H1 (cell line): ENCODE results near the gene VEGFD. TPM values are rescaled to one million over a fixed set of nuclear protein-coding genes. Genes with fewer than 3 reads are reported as not detected.

Experiments
- EZH2 ChIP-seq: fragments of 200-600 bp; sonication (generic); IDR thresholded peaks from 2 replicates; pipeline ENCODE4 v1.7.1; 2012; ENCODE audit warnings: low read depth, mild to moderate bottlenecking, moderate library complexity, low read length, inconsistent platforms; ENCODE audit not compliant: severe bottlenecking
- JUND ChIP-seq: IDR thresholded peaks from 2 replicates; pipeline ENCODE4 v1.6.1; 2011; ENCODE audit warnings: mild to moderate bottlenecking, improper control_type of control experiment, low read length
- KDM1A ChIP-seq: fragments of 200-600, 300-600 bp; sonication (generic); IDR thresholded peaks from 2 replicates; pipeline ENCODE4 v1.7.1; 2016; ENCODE audit warnings: mild to moderate bottlenecking, low read length, borderline replicate concordance
- POLR2A ChIP-seq, 2 experiments: IDR thresholded peaks; 1 replicate in 1 of 2; 2 replicates in 1 of 2; pipeline ENCODE4 v1.6.1; 2011; ENCODE audit warnings: low read depth in 2 of 2, low read length in 2 of 2, mild to moderate bottlenecking in 2 of 2; ENCODE audit errors: control extremely low read depth in 1 of 2
- TAF7 ChIP-seq: optimal IDR thresholded peaks from 2 replicates; pipeline ENCODE3; 2011; ENCODE audit warnings: low read depth, mild to moderate bottlenecking, inconsistent platforms, low read length, moderate library complexity, borderline replicate concordance
- USF2 ChIP-seq: IDR thresholded peaks from 2 replicates; pipeline ENCODE4 v1.6.1; 2011; ENCODE audit warnings: low read length, improper control_type of control experiment
- polyA plus RNA-seq, 7 experiments: library from polyadenylated mRNA; depleted of rRNA in 3 of 7; stranded (reverse) in 5 of 7; unstranded in 2 of 7; fragments of >200 nt in 5 of 7; fragments of 200-250 nt in 2 of 7; gene quantifications; 1 replicate in 5 of 7; 2 replicates in 1 of 7; 4 replicates in 1 of 7; pipeline versions ENCODE4 v1.2.1 to v1.2.3, GENCODE V29; 2011 to 2013; ENCODE audit warnings: missing spikeins in 2 of 7, mixed read lengths in 2 of 7
- total RNA-seq: library from RNA; stranded (reverse); fragmentation: NEBNext Ultra II Directional; extraction: Animal tissue kit (Norgen Biotek cat#: 25700); gene quantifications from 2 replicates; pipeline ENCODE4 v1.2.1, GENCODE V29; 2021

VEGFD gene
- total and polyA plus RNA-seq, 2 of the 8 experiments (the other 6 are each of a cell fraction or from before 2014, with no cell fraction given) = 0.06 TPM; not detected in 1

DNA sequence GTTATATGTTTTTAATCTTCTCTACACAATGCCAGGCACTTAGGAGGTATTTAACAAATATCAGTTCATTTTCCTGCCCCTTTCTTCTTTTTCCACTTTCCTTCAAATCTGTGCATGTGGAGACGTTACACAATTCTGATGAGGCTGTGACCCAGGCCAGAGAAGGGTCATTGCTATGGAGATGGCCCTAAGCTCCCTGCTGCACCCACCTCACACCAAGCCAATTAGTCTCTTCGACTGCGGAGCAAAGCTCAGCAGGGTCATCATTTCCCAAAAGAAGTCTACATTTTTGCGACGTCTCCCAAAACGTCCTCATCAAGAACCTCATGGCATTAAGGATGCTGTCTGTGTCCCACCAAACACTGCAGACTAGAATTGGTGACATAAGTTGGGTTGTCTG lies 28.9 kb upstream of the VEGFD start (continued):
- no peak for TF ChIP-seq USF2
- no peak for TF ChIP-seq JUND
- TF ChIP-seq EZH2 = no peak
- TF ChIP-seq TAF7 = no peak
- TF ChIP-seq KDM1A = no peak
- TF ChIP-seq POLR2A (IDR thresholded peaks at IDR 0.05; ENCODE audit: control extremely low read depth in 1 of 2, low read depth in 2 of 2, low read length in 2 of 2) = no peak
